Left ventricle myocardium inferior (tissue), 1 donor: Measurements from ENCODE around the gene PIEZO1. TPM values are rescaled to one million over a fixed set of nuclear protein-coding genes. Genes with fewer than 3 reads are reported as not detected.

Experiments used
- DNase-seq: peaks from one replicate; pipeline ENCODE4 v3.0.0-alpha.2; 2020
- H3K27ac ChIP-seq: fragments of 200-600 bp; replicated peaks from 2 replicates; pipeline ENCODE4 v1.8.0; 2021
- H3K27me3 ChIP-seq: fragments of 200-600 bp; 2 replicates; pipeline ENCODE4 v1.8.0; 2021; ENCODE audit warnings: low read depth
- H3K36me3 ChIP-seq: fragments of 200-600 bp; 2 replicates; pipeline ENCODE4 v1.8.0; 2021
- H3K4me1 ChIP-seq: fragments of 200-600 bp; 2 replicates; pipeline ENCODE4 v1.8.0; 2021
- H3K4me3 ChIP-seq: fragments of 200-600 bp; 2 replicates; pipeline ENCODE4 v1.8.0; 2021; ENCODE audit warnings: mild to moderate bottlenecking, moderate library complexity
- H3K9me3 ChIP-seq: fragments of 200-600 bp; replicated peaks from 2 replicates; pipeline ENCODE4 v1.8.0; 2021
- CTCF ChIP-seq: fragments of 200-600 bp; IDR thresholded peaks from 2 replicates; pipeline ENCODE4 v1.8.0; 2021; ENCODE audit warnings: antibody characterized with exemption, mild to moderate bottlenecking, borderline replicate concordance
- intact Hi-C: fragments of 100-400 bp; cut with micrococcal nuclease; formaldehyde crosslinking; loops from one replicate; pipeline ENCODE4 v1.11.0; 2022
- total RNA-seq: library from RNA; stranded (reverse); fragmentation: NEBNext Ultra II Directional; extraction: Animal tissue kit (Norgen Biotek cat#: 25700); gene quantifications from one replicate; pipeline ENCODE4 v1.2.1, GENCODE V29; 2021
- donor health status: DM: no; HTN: yes; CAD: no; lungs with severe emphysema.

PIEZO1 gene
- total RNA-seq, 1 donor from 2014 or later: 17.1 TPM

GRCh38 chr16:88784074-88784855, 755 bp downstream of the PIEZO1 start:
- H3K9me3 ChIP-seq: no peaks in the 10 kb centered on the region
- H3K27me3 ChIP-seq: peaks cover 33% of the 10 kb centered on the region
- peaks cover 62% of the 10 kb centered on the region for H3K4me1 ChIP-seq
- peak; percentile 64 for TF ChIP-seq CTCF
- H3K27ac ChIP-seq: peak overlapping the region; percentile 94
- intact Hi-C loops: loop anchor here (5.0 kb wide), 1 partner anchor 42 kb away; no protein-coding TSS in a partner anchor
- DNase-seq: peak; percentile 73
- no peaks in the 10 kb centered on the region for H3K36me3 ChIP-seq
- H3K4me3 ChIP-seq: peak overlapping the region; percentile 81

GRCh38 chr16:88783391-88784073, 1.5 kb downstream of the PIEZO1 start:
- intact Hi-C loops: loop anchor here (5.0 kb wide), 1 partner anchor 41 kb away; no protein-coding TSS in a partner anchor
- peaks cover 69% of the 10 kb centered on the region for H3K4me1 ChIP-seq
- no peak for TF ChIP-seq CTCF
- peaks cover 27% of the 10 kb centered on the region for H3K27me3 ChIP-seq
- H3K9me3 ChIP-seq: no peaks in the 10 kb centered on the region
- H3K27ac ChIP-seq: peak overlapping the region; percentile 94
- no peak for DNase-seq
- H3K36me3 ChIP-seq: no peaks in the 10 kb centered on the region
- H3K4me3 ChIP-seq: peak overlapping the region; percentile 81

- Histone ChIP-seq H3K9me3 (no peaks in the 10 kb centered on the region), H3K4me3 (peak overlapping the region; percentile 81), H3K4me1 (peaks cover 69% of the 10 kb centered on the region), H3K27me3 (peaks cover 22% of the 10 kb centered on the region), H3K36me3 (no peaks in the 10 kb centered on the region), H3K27ac (peak overlapping the region; percentile 94)
- DNase-seq: no peak
- intact Hi-C loops: loop anchor here (5.0 kb wide), 1 partner anchor 40 kb away; no protein-coding TSS in a partner anchor
- no peak for TF ChIP-seq CTCF
These were observed 2.3 kb downstream of the PIEZO1 start for GRCh38 chr16:88782454-88783390.

- TF ChIP-seq CTCF: no peak
- Histone ChIP-seq H3K4me3 (peak overlapping the region; percentile 14), H3K27me3 (peaks cover 22% of the 10 kb centered on the region), H3K4me1 (peaks cover 69% of the 10 kb centered on the region), H3K27ac (peak overlapping the region; percentile 94), H3K36me3 (no peaks in the 10 kb centered on the region), H3K9me3 (no peaks in the 10 kb centered on the region)
- intact Hi-C loops: loop anchor here (5.0 kb wide), 1 partner anchor 39 kb away; no protein-coding TSS in a partner anchor
- DNase-seq: no peak
These were observed 3.6 kb downstream of the PIEZO1 start for GRCh38 chr16:88781140-88782077.
